GM18517 (cell line): Measurements from ENCODE around the gene SCAPER.
"Not testable (repeated sequence)": the region's sequence is repeated elsewhere in the genome, so short reads cannot be mapped to it uniquely, and the experiment has no call there.

Experiments used
- ATAC-seq: cut with Tn5 transposase; IDR thresholded peaks from one replicate; pipeline ENCODE4 v1.9.1; 2021; ENCODE audit warnings: mild to moderate bottlenecking, moderate library complexity; ENCODE audit not compliant: unreplicated experiment

SCAPER gene

GRCh38 chr15:76787273-76787672 is 117.9 kb downstream of the SCAPER start:
- no peak for ATAC-seq

DNA sequence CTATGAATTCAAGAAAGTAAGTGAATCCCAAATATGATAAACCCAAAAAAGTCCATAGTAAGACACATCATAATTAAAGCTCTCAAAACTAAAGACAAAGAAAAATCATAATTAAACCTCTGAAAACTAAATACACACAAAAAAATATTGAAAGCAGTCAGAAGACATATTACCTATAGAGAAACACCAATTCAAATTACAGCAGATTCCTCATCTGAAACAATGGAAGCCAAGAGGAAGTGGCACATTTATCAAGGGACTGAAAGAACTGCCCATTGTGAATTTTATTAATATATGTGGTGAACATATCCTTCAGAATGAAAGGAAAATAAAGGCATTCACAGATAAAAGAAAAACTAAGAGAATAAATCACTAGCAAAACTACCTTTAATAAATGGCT is 128.2 kb downstream of the SCAPER start:
- no peak for ATAC-seq

GRCh38 chr15:76776480-76776879 is 128.7 kb downstream of the SCAPER start:
- ATAC-seq = no peak

DNA sequence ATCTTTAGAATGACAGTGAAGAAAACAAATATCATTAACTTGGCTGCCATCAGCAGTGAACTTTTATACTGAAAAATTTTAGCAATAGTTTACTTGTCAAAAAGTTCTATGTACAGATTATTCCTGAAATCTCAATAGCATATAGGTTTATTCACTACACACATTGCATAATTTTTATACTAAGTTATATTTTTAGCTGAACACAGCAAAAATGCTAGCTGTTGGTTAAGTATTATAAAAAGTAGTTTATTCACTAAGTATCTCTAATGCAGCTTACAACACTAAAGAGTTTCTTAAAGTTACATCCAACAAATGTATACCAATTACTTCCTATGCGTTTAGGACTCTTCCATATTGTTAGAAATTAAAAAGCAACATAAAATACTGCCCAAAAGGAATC is 131.9 kb downstream of the SCAPER start:
- ATAC-seq = no peak

DNA sequence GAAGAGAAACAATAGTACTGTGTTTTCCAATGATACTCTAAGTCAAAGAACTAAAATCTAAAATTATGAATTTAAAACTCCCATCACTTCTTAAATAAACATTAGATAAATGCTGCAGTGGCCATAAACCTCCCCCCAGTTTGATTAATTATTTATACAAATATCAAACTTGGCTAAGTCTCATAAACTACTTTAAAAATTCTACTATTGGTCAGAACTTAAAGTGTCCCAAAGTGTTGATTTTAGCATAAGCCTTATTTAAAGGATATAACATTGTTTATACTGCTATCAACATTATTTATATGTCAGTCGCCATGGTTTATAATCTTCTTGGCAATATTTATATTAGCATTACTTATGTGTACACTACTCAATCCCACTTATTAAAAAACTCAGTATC is 132.4 kb downstream of the SCAPER start:
- no peak for ATAC-seq

- no peak for ATAC-seq
These were observed 141.1 kb downstream of the SCAPER start for GRCh38 chr15:76764004-76764403.

DNA sequence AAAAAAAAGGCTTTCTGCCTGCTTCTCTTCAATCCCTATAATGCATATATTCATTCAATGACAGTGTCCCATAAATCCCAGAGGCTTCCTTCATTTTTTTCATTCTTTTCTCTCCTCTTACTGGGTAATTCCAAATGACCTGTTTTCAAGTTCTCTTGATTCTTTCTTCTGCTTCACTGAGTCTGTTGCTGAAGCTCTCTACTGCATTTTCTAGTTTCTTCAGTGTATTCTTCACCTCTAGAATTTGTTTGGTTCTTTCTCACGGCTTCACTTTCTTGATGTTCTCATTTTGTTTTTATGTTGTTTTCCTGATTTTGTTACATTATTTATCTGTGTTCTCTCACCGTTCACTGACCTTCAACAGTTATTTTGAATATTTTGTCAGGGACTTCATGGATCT is 141.6 kb downstream of the SCAPER start:
- no peak for ATAC-seq

- ATAC-seq = no peak
These were observed 148.8 kb downstream of the SCAPER start for GRCh38 chr15:76756381-76756780.

- ATAC-seq = no peak
These were observed 151.4 kb downstream of the SCAPER start for GRCh38 chr15:76753771-76754170.

DNA sequence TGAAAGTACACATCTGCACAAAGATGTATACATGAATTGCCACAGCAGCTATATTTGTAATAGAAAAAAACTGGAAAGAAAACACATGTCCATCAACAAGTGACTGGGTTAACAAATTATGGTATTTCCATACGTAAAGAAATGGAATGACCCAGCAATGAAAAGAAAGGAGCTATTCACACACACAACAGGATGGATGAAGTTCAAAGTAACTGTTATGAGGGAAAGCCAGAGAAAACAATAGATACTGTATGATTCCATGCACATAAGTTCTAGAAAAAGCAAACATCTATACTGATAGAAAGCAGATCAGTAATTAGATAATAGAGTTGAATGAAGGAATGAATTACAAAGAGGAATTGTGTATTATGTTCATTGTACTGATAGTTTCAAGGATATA is 152.0 kb downstream of the SCAPER start:
- ATAC-seq = no peak

- ATAC-seq = no peak
These were observed 152.6 kb downstream of the SCAPER start for GRCh38 chr15:76752549-76752948.

GRCh38 chr15:76737573-76737972 is 167.6 kb downstream of the SCAPER start:
- ATAC-seq = no peak

- not testable (repeated sequence) for ATAC-seq
These were observed 172.8 kb downstream of the SCAPER start for GRCh38 chr15:76732321-76732720.

GRCh38 chr15:76730262-76730661 is 174.9 kb downstream of the SCAPER start:
- no peak for ATAC-seq

- no peak for ATAC-seq
These were observed 186.3 kb downstream of the SCAPER start for GRCh38 chr15:76718863-76719262.

DNA sequence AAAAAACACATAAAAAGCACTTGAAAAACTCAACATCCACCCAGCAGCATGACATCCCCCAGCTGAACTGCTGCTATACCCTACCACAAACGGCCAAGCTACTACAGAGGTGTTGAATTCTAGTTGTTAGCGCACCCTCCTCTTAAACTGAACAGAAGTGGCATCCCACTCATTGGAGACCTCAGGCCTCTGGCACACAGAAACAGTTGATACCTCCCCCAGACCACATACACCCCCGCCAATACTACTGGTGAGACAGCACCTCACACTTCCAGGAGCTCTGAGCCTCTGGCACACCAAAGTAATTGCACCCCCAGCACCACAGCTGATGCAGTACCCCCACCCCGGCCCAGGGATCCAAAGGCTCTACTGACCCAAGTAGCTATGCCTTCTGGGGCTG is 190.2 kb downstream of the SCAPER start:
- ATAC-seq = no peak

- ATAC-seq = peak; percentile 59
These were observed 193.8 kb downstream of the SCAPER start for GRCh38 chr15:76711351-76711827.

- not testable (repeated sequence) for ATAC-seq
These were observed 201.1 kb downstream of the SCAPER start for GRCh38 chr15:76704032-76704431.

- ATAC-seq = no peak
These were observed 208.3 kb downstream of the SCAPER start for GRCh38 chr15:76696840-76697239.

GRCh38 chr15:76692546-76692945 is 212.6 kb downstream of the SCAPER start:
- not testable (repeated sequence) for ATAC-seq

GRCh38 chr15:76687592-76687991 is 217.5 kb downstream of the SCAPER start:
- not testable (repeated sequence) for ATAC-seq

DNA sequence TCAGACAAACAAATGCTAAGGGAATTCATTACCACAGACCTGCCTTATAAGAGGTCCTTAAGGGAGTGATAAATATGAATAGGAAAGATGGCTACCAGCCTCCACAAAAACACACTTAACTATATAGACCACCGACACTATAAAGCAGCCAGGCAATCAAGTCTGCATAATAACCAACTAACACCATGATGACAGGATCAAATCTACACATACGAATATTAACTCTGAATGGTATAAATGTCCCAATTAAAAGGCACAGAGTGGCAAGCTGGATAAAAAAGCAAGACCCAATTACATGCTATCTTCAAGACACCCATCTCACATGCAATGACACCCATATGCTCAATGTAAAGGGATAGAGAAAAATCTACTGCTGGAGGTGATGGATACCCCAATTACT is 221.1 kb downstream of the SCAPER start:
- no peak for ATAC-seq

DNA sequence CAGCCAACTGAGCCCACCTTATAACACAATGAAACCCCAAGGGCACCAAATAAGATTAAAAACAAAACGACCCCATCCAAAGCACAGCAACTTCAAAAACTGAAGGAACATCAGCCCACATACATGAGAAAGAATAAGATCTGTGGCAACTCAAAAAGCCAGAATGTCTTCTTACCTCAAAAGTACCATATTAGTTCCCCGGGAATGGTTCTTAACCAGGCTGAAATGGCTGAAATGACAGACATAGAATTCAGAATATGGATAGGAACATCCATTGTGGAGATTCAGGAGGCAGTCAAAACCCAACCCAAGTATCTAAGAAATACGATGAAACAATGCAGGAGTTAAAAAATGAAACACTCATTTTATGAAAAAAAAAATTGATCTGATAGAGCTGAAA is 222.3 kb downstream of the SCAPER start:
- ATAC-seq = no peak

DNA sequence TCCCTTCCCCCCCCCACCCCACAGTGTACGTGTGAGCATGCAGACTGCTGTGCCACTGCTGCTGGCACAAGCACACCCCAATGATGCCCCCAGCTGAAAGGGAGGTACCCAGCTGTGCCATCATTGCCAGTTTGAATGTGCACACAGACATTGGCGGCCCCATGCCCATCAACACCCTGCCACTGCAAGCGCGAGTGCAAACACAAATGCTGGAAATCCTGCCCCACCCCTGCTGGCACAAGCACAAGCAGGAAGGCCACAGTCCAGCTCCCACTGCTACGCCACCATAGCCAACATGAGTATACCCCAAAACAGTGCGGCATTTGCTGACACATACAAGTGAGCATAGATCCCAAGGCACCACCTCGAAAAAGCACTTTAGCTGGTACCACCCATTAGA is 222.9 kb downstream of the SCAPER start:
- no peak for ATAC-seq
